ENCODE results near the gene ZXDC.

- TF ChIP-seq CTCF (IDR thresholded peaks at IDR 0.05) (no peak), POLR2AphosphoS5 (IDR thresholded peaks at IDR 0.05) (no peak), POLR2A (IDR thresholded peaks at IDR 0.05) (no peak)
Observed at GRCh38 chr3:126402666-126403302, 72.9 kb downstream of the ZXDC start.
